Placental epithelial cell (primary cell): ENCODE data around the gene PFN3. TPM values are rescaled to one million over a fixed set of nuclear protein-coding genes. Genes with fewer than 3 reads are reported as not detected.

Experiments used
- total RNA-seq: library from RNA; depleted of rRNA; stranded (reverse); fragments of >200 nt; gene quantifications from 2 replicates; pipeline ENCODE4 v1.2.3, GENCODE V29; 2012

The PFN3 gene
- total RNA-seq: not detected in 2 replicates

GRCh38 chr5:177399997-177400868 is at the start of gene PFN3:
Gene PFN3 (minus strand): TSS chr5:177400661. CDS start chr5:177400576, 85 bp downstream.

GRCh38 chr5:177446200-177447065 is 46.0 kb upstream of the PFN3 start, which contains the start of gene PRR7:
Gene PRR7 (plus strand): TSS chr5:177446814. CDS start chr5:177455068, 8,254 bp downstream.

GRCh38 chr5:177426566-177427210 is 26.2 kb upstream of the PFN3 start, which contains the start of gene GRK6:
Gene GRK6 (plus strand): TSS chr5:177426676. CDS start chr5:177426846, 170 bp downstream.

GRCh38 chr5:177409043-177409801 is 8.8 kb upstream of the PFN3 start, which contains the start of gene F12:
Gene F12 (minus strand): TSS chr5:177409564. CDS start chr5:177409527, 37 bp downstream.

GRCh38 chr5:177384134-177384533 is 16.3 kb downstream of the PFN3 start, which contains the start of gene SLC34A1:
Gene SLC34A1 (plus strand): TSS chr5:177384434. CDS start chr5:177385742, 1,308 bp downstream.

GRCh38 chr5:177357459-177358351 is 42.8 kb downstream of the PFN3 start, which contains the start of gene RGS14:
Gene RGS14 (plus strand): TSS chr5:177357924. CDS start chr5:177358025, 101 bp downstream.

GRCh38 chr5:177351392-177352329 is 48.8 kb downstream of the PFN3 start, which contains the start of gene LMAN2:
Gene LMAN2 (minus strand): TSS chr5:177351668. CDS start chr5:177351647, 21 bp downstream.

Other genes starting within 250 kb of the PFN3 start
- 10.3 and 36.9 TPM in 2 replicates for gene RAB24, start 96.9 kb downstream of the PFN3 start, total RNA-seq
- gene PRELID1, start 96.9 kb downstream of the PFN3 start, total RNA-seq: 49.9 and 145 TPM in 2 replicates
- 5.1 and 7.9 TPM in 2 replicates for gene MXD3, start 88.8 kb downstream of the PFN3 start, total RNA-seq
- 281 and 306 TPM in 2 replicates for gene LMAN2, start 49.0 kb downstream of the PFN3 start, total RNA-seq
- 11.5 and 17.3 TPM in 2 replicates for gene RGS14, start 42.7 kb downstream of the PFN3 start, total RNA-seq
- gene SLC34A1, start 16.2 kb downstream of the PFN3 start, total RNA-seq: 0.11 and 0.39 TPM in 2 replicates
- 3.0 and 7.9 TPM in 2 replicates for gene F12, start 8.9 kb upstream of the PFN3 start, total RNA-seq
- 16.5 and 21.5 TPM in 2 replicates for gene GRK6, start 26.0 kb upstream of the PFN3 start, total RNA-seq
- 0.98 and 1.2 TPM in 2 replicates for gene PRR7, start 46.2 kb upstream of the PFN3 start, total RNA-seq
- 287 and 442 TPM in 2 replicates for gene DBN1, start 73.0 kb upstream of the PFN3 start, total RNA-seq
- gene PDLIM7, start 96.9 kb upstream of the PFN3 start, total RNA-seq: 96.6 and 243 TPM in 2 replicates
- gene DOK3, start 109.2 kb upstream of the PFN3 start, total RNA-seq: 1.4 and 3.5 TPM in 2 replicates
- gene DDX41, start 116.3 kb upstream of the PFN3 start, total RNA-seq: 62.4 and 88.9 TPM in 2 replicates
- 17.5 and 34.9 TPM in 2 replicates for gene FAM193B, start 153.9 kb upstream of the PFN3 start, total RNA-seq
- 134 and 214 TPM in 2 replicates for gene TMED9, start 191.5 kb upstream of the PFN3 start, total RNA-seq
- gene B4GALT7, start 199.5 kb upstream of the PFN3 start, total RNA-seq: 35.7 and 62.7 TPM in 2 replicates